PC-3 (cell line): ENCODE results near the gene XBP1.

Experiments used
- CTCF ChIP-seq: fragments of 300-600 bp; sonication (generic); conservative IDR thresholded peaks from 2 replicates; pipeline ENCODE4 v1.5.1; 2017; ENCODE audit warnings: antibody characterized with exemption, low read depth, mild to moderate bottlenecking, low read length
- EZH2 ChIP-seq: fragments of 300-600 bp; sonication (generic); IDR thresholded peaks from one replicate; pipeline ENCODE4 v1.6.1; 2017; ENCODE audit warnings: antibody characterized with exemption, mild to moderate bottlenecking, low read length; ENCODE audit not compliant: unreplicated experiment
- EZH2phosphoT487 ChIP-seq: fragments of 300-600 bp; sonication (generic); IDR thresholded peaks from 2 replicates; pipeline ENCODE4 v1.6.1; 2018; ENCODE audit warnings: mild to moderate bottlenecking, antibody characterized with exemption, low read length, borderline replicate concordance

GRCh38 chr22:28815111-28815510, 14.7 kb upstream of the XBP1 start:
- no peak for TF ChIP-seq EZH2phosphoT487
- no peak for TF ChIP-seq CTCF
- TF ChIP-seq EZH2, result no peak
